HG03280 (cell line): Measurements from ENCODE around the gene BLCAP.

ENCODE experiments used
- ATAC-seq: cut with Tn5 transposase; IDR thresholded peaks from one replicate; pipeline ENCODE4 v1.9.1; 2021; ENCODE audit warnings: mild to moderate bottlenecking, moderate library complexity; ENCODE audit not compliant: unreplicated experiment

Gene BLCAP

GRCh38 chr20:37530696-37531095 is 3.0 kb upstream of the BLCAP start:
- ATAC-seq, result no peak

GRCh38 chr20:37529968-37530600 is 2.4 kb upstream of the BLCAP start:
- ATAC-seq, result no peak

GRCh38 chr20:37529214-37529967 is 1.7 kb upstream of the BLCAP start:
- no peak for ATAC-seq

GRCh38 chr20:37528446-37529213 is 954 bp upstream of the BLCAP start:
- no peak for ATAC-seq

- ATAC-seq, result no peak
Observed at GRCh38 chr20:37526839-37527637, 638 bp downstream of the BLCAP start.

- ATAC-seq, result no peak
Observed at GRCh38 chr20:37526238-37526838, 1.3 kb downstream of the BLCAP start.

GRCh38 chr20:37525810-37526209 is 1.9 kb downstream of the BLCAP start:
- no peak for ATAC-seq

- no peak for ATAC-seq
Observed at GRCh38 chr20:37524859-37525708, 2.6 kb downstream of the BLCAP start.

- ATAC-seq, result no peak
Observed at GRCh38 chr20:37523911-37524700, 3.6 kb downstream of the BLCAP start.

- ATAC-seq, result no peak
Observed at GRCh38 chr20:37523012-37523391, 4.7 kb downstream of the BLCAP start.

- ATAC-seq, result no peak
Observed at GRCh38 chr20:37522260-37523011, 5.2 kb downstream of the BLCAP start.

GRCh38 chr20:37521061-37521771 is 6.5 kb downstream of the BLCAP start, which contains the start of gene NNAT:
TSS of gene NNAT (plus strand) at chr20:37521250. CDS start at chr20:37521332, 82 bp downstream.
- no peak for ATAC-seq

GRCh38 chr20:37520419-37520955 is 7.2 kb downstream of the BLCAP start:
- ATAC-seq, result no peak

GRCh38 chr20:37519508-37520418 is 7.9 kb downstream of the BLCAP start:
- no peak for ATAC-seq

- ATAC-seq, result no peak
Observed at GRCh38 chr20:37518606-37519507, 8.8 kb downstream of the BLCAP start.
